Activated T-helper 17 cell treated with anti-CD3 and anti-CD28 coated beads, Interleukin-2, amount 50 U/mL, for 72 hours (primary cell): ENCODE measurements around the gene HK3. TPM values are rescaled to one million over a fixed set of nuclear protein-coding genes. Genes with fewer than 3 reads are reported as not detected.
A peak's percentile ranks its signal among the peaks of the same experiment; 100 is the strongest.

Source experiments
- ATAC-seq: fragments of 150-1000 bp; cut with Tn5 transposase; replicated peaks from 2 replicates; pipeline ENCODE4 v1.10.0; 2021; ENCODE audit warnings: mild to moderate bottlenecking, moderate library complexity
- H3K27ac Mint-ChIP-seq: one replicate; pipeline ENCODE4 v1.8.0; 2022; ENCODE audit warnings: mixed read lengths
- H3K27me3 Mint-ChIP-seq: one replicate; pipeline ENCODE4 v1.8.0; 2022; ENCODE audit warnings: mixed read lengths
- H3K36me3 Mint-ChIP-seq: one replicate; pipeline ENCODE4 v1.8.0; 2022; ENCODE audit warnings: low read depth, mild to moderate bottlenecking, mixed read lengths
- H3K4me1 Mint-ChIP-seq: one replicate; pipeline ENCODE4 v1.8.0; 2022; ENCODE audit warnings: mixed read lengths
- H3K4me3 Mint-ChIP-seq: one replicate; pipeline ENCODE4 v1.8.0; 2022; ENCODE audit warnings: mild to moderate bottlenecking, mixed read lengths
- H3K9me3 Mint-ChIP-seq: one replicate; pipeline ENCODE4 v1.8.0; 2022; ENCODE audit warnings: mixed read lengths
- total RNA-seq, 2 donors: library from RNA; stranded (reverse); gene quantifications; one replicate each; pipeline ENCODE4 v1.2.3, GENCODE V29; 2022

Gene HK3
- total RNA-seq, 2 donors from 2014 or later, result 0.29 to 0.76 TPM

GRCh38 chr5:176895831-176896230, 3.3 kb downstream of the HK3 start:
- H3K27ac Mint-ChIP-seq, result no peak overlapping the region
- no peak overlapping the region for H3K4me3 Mint-ChIP-seq
- peaks cover 14% of the 10 kb centered on the region for H3K4me1 Mint-ChIP-seq
- H3K27me3 Mint-ChIP-seq, result peaks cover 5% of the 10 kb centered on the region
- no peaks in the 10 kb centered on the region for H3K36me3 Mint-ChIP-seq
- ATAC-seq, result no peak
- no peaks in the 10 kb centered on the region for H3K9me3 Mint-ChIP-seq

DNA sequence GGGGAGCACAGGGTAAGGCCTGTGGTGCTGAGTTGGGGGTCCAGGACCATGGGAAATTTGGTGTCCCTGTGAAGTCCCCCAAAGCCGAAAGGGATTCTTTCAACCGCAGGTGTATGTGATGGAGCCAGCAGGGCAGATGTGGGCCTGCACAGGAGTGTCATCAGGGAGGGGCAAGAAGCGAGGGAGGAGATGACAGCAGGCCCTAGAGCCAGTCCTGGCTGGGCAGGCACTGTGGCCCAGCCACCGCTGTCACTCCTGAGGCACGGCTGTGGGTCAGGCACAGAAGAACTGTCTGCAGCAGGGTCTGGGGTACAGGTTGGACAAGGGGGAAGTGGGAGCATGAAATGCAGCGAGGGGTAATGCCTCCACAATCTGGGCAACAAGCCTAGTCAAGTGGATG, 4.8 kb downstream of the HK3 start:
- Mint-ChIP-seq H3K36me3 (no peaks in the 10 kb centered on the region), H3K4me1 (peaks cover 7% of the 10 kb centered on the region), H3K27ac (no peak overlapping the region), H3K27me3 (peaks cover 5% of the 10 kb centered on the region), H3K9me3 (no peaks in the 10 kb centered on the region), H3K4me3 (no peak overlapping the region)
- no peak for ATAC-seq

- Mint-ChIP-seq H3K27ac (no peak overlapping the region), H3K36me3 (no peaks in the 10 kb centered on the region), H3K9me3 (no peaks in the 10 kb centered on the region), H3K27me3 (peaks cover 5% of the 10 kb centered on the region), H3K4me1 (peaks cover 5% of the 10 kb centered on the region), H3K4me3 (no peak overlapping the region)
- ATAC-seq, result no peak
These were observed 6.5 kb downstream of the HK3 start for GRCh38 chr5:176892663-176893062.

DNA sequence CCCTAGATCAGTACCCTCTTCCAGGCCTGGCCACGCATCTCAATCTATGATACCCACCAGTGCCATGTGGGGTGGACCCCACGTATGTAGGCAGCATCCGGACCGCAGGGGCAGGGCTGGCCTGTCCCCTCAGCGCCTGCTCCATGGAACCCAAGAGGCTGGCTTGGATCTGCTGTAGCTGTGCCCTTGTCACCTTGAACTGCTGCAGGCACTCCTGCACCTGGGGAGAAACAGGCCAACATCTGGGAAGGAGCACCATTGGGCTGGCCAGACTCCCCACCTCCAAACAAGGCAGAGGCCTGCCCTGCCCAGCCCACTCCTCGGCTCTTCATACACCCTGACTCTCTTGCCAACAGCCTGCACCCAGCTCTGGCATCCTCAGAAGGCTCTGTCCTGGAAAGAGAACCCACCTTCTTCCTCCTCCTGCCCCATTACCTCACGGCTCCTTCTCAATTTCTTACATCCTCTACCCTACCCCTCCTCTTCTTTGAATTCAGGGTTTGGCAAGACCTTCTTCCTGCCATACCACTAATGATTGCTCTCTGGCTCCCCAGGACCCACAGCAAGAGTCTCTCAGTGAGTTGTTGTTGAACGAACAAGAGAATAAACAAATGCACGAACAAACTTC, 7.7 kb downstream of the HK3 start:
- no peak overlapping the region for H3K4me3 Mint-ChIP-seq
- H3K27ac Mint-ChIP-seq, result no peak overlapping the region
- peaks cover 2% of the 10 kb centered on the region for H3K4me1 Mint-ChIP-seq
- H3K36me3 Mint-ChIP-seq, result no peaks in the 10 kb centered on the region
- no peak for ATAC-seq
- H3K27me3 Mint-ChIP-seq, result peaks cover 5% of the 10 kb centered on the region
- H3K9me3 Mint-ChIP-seq, result no peaks in the 10 kb centered on the region

DNA sequence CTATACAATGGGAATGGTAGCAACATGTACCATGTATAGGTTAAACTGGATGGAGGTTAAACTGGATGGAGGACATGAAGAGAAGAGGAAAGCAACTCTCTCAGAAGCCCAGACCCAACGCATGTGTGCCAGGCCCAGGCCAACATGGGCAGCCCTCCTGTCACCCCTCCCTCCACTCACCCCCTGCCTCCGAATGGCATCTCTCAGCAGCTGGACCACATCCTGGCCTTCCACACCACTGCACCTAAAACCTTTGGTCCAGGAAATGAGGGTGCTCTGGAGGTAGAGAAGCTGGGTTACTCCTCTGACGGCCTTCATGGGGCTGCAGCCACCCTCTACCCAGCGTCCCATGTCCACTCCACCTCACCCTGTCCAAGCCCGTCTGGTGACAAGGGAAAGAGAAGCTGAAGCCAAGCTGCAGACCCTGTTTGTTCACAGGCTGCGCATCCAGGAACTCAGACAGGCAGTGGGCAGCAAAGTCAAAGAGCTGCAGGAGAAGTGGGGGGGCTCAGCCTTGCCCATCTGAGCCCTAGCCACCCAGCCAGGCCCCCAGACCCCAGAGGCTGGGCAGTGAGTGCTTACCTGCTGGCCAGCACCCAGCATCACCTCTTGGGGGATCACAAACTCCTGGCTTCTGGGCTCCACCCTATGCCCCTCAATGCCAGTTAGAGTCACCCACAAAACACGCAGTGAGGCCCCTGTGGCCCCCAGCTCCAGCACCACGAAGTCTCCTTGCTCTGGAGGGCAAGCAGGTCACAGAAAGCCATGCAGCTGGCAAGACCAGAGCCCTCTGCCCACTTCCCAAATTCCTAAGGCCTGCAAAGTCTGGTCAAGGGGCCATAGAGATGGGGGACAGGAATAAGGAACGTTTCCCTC, 8.5 kb downstream of the HK3 start:
- no peak overlapping the region for H3K27ac Mint-ChIP-seq
- no peaks in the 10 kb centered on the region for H3K36me3 Mint-ChIP-seq
- no peak for ATAC-seq
- no peaks in the 10 kb centered on the region for H3K4me1 Mint-ChIP-seq
- no peaks in the 10 kb centered on the region for H3K9me3 Mint-ChIP-seq
- peaks cover 5% of the 10 kb centered on the region for H3K27me3 Mint-ChIP-seq
- no peak overlapping the region for H3K4me3 Mint-ChIP-seq

DNA sequence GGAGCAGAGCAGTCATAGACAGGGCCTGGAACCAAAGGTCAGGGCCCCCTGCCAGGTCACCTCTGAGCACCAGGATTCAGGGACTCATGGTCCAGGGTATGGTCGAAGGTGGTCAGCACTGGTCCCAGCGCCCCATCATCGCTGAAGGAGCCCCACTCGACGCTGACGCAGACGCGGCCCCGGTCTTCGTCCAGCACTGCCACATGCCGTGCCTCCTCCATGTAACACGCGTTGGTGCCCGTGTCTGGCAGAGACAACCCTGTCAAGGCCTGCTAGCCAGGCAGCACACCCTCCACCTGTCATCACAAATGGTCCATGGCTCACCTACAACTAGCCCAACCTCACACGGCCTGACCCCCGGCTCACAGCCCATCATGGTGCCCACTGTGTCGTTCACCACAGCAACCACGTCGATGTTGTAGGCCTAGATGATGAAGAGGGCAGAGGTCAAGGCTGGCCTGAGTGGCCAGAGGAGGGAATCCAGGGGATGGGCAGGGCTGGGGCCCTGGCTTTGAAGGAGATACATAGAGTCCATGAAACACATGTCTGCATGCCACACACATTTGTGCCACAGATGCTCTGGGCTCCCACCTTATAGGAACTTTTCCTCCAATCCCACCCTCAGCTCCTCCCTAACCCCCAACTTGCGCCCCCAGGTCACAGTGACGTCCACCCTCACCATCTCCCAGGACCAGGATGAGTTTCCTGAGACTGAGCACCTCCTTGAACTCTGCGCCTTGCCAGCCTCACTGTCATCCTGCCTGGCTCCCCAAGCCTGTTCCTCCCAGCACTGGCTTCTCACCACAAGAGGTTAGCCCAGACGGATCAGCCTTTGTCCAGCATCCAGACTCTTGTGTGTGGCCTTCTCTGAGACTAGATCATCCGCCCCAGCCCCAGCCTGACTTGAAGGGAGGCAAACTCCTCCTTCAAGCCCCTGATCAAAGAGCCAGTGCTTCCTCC, 9.5 kb downstream of the HK3 start:
- peaks cover 5% of the 10 kb centered on the region for H3K27me3 Mint-ChIP-seq
- no peak overlapping the region for H3K27ac Mint-ChIP-seq
- peaks cover 4% of the 10 kb centered on the region for H3K4me1 Mint-ChIP-seq
- H3K9me3 Mint-ChIP-seq, result no peaks in the 10 kb centered on the region
- ATAC-seq, result no peak
- no peaks in the 10 kb centered on the region for H3K36me3 Mint-ChIP-seq
- no peak overlapping the region for H3K4me3 Mint-ChIP-seq

DNA sequence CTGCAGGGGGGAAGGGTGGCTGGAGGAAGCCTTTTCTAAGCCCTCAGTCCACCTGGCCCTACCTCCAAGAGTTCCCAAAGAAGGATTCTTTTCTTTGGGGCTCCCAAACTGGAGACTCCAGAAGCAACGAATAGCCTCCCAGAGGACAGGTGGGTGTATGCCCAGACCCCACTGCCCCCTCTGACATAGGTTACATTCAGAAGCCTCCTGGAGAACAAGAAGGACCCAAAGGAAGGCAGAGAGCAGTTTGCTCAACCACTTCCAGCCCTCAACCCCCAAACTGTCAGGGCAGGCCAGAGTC, 10.3 kb downstream of the HK3 start:
- Mint-ChIP-seq H3K4me3 (no peak overlapping the region), H3K9me3 (no peaks in the 10 kb centered on the region), H3K27me3 (peaks cover 5% of the 10 kb centered on the region), H3K27ac (no peak overlapping the region), H3K4me1 (peaks cover 10% of the 10 kb centered on the region), H3K36me3 (no peaks in the 10 kb centered on the region)
- ATAC-seq, result no peak

GRCh38 chr5:176888016-176888864, 10.9 kb downstream of the HK3 start:
- H3K4me1 Mint-ChIP-seq, result peaks cover 10% of the 10 kb centered on the region
- H3K9me3 Mint-ChIP-seq, result no peaks in the 10 kb centered on the region
- H3K27ac Mint-ChIP-seq, result no peak overlapping the region
- ATAC-seq, result no peak
- no peak overlapping the region for H3K4me3 Mint-ChIP-seq
- H3K27me3 Mint-ChIP-seq, result peaks cover 5% of the 10 kb centered on the region
- H3K36me3 Mint-ChIP-seq, result no peaks in the 10 kb centered on the region

- H3K27me3 Mint-ChIP-seq, result peaks cover 5% of the 10 kb centered on the region
These were observed 11.8 kb downstream of the HK3 start for GRCh38 chr5:176887252-176887849.

GRCh38 chr5:176886336-176887251, 12.6 kb downstream of the HK3 start:
- H3K4me1 Mint-ChIP-seq, result peaks cover 10% of the 10 kb centered on the region
- H3K27me3 Mint-ChIP-seq, result peaks cover 2% of the 10 kb centered on the region
- ATAC-seq, result no peak
- H3K4me3 Mint-ChIP-seq, result no peak overlapping the region
- no peaks in the 10 kb centered on the region for H3K36me3 Mint-ChIP-seq
- no peaks in the 10 kb centered on the region for H3K9me3 Mint-ChIP-seq
- H3K27ac Mint-ChIP-seq, result no peak overlapping the region

More at GRCh38 chr5:176887252-176887849, 11.8 kb downstream of the HK3 start:
- Mint-ChIP-seq H3K27ac (no peak overlapping the region), H3K4me3 (no peak overlapping the region), H3K36me3 (no peaks in the 10 kb centered on the region), H3K9me3 (no peaks in the 10 kb centered on the region), H3K4me1 (peaks cover 10% of the 10 kb centered on the region)
- no peak for ATAC-seq

- Mint-ChIP-seq H3K27me3 (no peaks in the 10 kb centered on the region), H3K36me3 (no peaks in the 10 kb centered on the region), H3K9me3 (no peaks in the 10 kb centered on the region), H3K4me3 (no peak overlapping the region), H3K4me1 (peaks cover 10% of the 10 kb centered on the region), H3K27ac (peak overlapping the region; percentile 63)
- no peak for ATAC-seq
These were observed 14.6 kb downstream of the HK3 start for GRCh38 chr5:176884571-176884890.

DNA sequence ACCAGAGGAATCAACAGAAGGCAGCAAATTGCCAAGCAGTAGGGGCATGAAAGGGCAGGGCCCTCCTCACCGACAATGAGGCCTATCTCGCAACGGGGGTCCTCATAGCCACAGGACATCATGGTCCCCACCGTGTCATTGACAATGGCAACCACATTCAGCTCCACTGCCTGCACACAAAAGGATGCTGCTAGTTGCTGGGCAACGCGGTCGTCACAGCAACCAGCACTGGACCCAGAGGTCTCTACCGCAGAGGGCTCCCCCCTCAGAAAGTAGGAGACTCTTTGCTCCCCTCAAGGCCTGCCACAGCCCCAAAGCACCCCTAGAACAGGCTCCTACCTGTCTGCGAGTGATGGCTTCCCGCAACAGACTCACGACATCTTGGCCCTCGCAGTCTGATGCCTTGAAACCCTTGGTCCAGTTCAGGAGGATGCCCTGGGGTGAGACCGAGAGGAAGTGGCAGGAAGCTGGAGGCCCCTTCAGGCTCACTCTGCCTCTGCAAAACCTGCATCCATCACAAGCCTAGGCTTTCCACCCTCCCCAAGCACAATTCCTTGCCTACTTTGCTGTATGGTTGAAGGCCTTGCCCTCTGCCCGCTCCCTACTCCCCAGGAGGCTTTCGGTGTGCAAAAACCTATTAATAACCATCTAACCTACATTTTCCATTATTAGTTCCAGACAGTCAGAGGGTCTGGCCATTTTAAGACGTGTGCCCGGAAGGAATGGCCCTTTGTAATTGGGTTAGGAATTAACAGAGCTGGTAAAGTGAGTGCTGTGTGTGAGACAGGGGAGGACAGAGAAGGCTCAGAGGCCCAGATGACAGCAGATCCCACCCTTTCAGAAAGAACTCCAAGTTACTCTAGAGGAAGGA, 15.2 kb downstream of the HK3 start:
- Mint-ChIP-seq H3K27me3 (no peaks in the 10 kb centered on the region), H3K4me3 (no peak overlapping the region), H3K4me1 (peaks cover 10% of the 10 kb centered on the region), H3K27ac (peak overlapping the region; percentile 63), H3K9me3 (no peaks in the 10 kb centered on the region), H3K36me3 (no peaks in the 10 kb centered on the region)
- no peak for ATAC-seq
